HG02840 (cell line): ENCODE data around the gene CUL9.

Experiments
- ATAC-seq: cut with Tn5 transposase; IDR thresholded peaks from one replicate; pipeline ENCODE4 v1.9.1; 2021; ENCODE audit warnings: mild to moderate bottlenecking, moderate library complexity, moderate number of reproducible peaks; ENCODE audit not compliant: unreplicated experiment, low FRiP score

CUL9 gene

GRCh38 chr6:43192911-43193310 is 10.9 kb downstream of the CUL9 start:
- no peak for ATAC-seq

- no peak for ATAC-seq
These were observed 11.9 kb downstream of the CUL9 start for GRCh38 chr6:43193929-43194328.

GRCh38 chr6:43196337-43196736 is 14.3 kb downstream of the CUL9 start:
- no peak for ATAC-seq

DNA sequence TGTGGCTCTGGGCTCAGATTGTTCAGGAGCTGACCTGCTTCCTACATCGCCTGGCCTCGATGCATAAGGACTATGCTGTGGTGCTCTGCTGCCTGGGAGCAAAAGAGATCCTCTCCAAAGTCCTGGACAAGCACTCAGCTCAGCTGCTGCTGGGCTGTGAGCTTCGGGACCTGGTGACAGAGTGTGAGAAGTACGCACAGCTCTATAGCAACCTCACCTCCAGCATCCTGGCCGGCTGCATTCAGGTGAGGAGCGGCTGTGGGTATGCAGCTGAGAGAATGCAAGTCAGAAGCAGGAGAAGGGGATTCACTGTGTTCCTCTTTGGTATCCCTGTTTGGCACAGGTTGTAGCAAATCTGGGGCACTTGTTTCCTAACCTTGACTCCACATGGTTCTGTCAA is 17.9 kb downstream of the CUL9 start:
- ATAC-seq, result no peak

- no peak for ATAC-seq
These were observed 18.5 kb downstream of the CUL9 start for GRCh38 chr6:43200541-43200940.

DNA sequence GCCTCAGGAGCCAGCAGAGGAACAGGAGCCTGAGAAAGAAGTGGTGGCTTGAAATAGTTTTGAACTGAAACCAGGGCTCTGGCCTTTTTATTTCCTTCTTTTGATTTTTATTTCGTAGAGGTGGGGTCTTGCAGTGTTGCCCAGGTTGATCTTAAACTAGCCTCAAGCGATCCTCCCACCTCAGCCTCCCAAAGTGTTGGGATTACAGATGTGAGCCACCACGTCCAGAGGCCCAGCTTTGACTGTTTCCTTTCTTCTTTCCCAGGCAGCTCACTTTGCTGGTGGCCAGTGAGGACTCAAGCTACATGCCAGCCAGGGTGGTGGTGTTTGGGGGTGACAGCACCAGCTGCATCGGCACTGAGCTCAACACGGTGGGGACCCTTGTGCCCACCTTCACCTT is 20.5 kb downstream of the CUL9 start:
- ATAC-seq, result no peak

- no peak for ATAC-seq
These were observed 21.2 kb downstream of the CUL9 start for GRCh38 chr6:43203029-43203717.

DNA sequence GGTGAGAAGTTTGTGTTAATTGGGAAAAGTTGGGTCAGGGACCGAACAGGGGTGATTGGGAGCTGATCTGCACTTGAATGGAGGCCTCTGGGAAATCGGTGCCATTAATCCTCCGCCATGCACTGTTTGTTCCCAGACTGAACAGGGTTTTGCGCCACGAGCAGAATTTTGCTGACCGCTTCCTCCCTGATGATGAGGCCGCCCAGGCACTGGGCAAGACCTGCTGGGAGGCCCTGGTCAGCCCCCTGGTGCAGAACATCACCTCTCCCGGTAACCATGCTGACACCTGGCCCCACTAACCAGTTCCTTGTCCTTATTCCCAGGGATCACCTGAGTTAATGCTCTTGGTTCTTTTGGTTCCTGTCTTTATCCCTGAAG is 21.7 kb downstream of the CUL9 start:
- ATAC-seq, result no peak

GRCh38 chr6:43204271-43205105 is 22.5 kb downstream of the CUL9 start:
- no peak for ATAC-seq

- no peak for ATAC-seq
These were observed 23.9 kb downstream of the CUL9 start for GRCh38 chr6:43205849-43206248.

- no peak for ATAC-seq
These were observed 25.3 kb downstream of the CUL9 start for GRCh38 chr6:43207286-43207685.

- ATAC-seq, result no peak
These were observed 30.0 kb downstream of the CUL9 start for GRCh38 chr6:43211955-43212354.

GRCh38 chr6:43213431-43213830 is 31.4 kb downstream of the CUL9 start:
- no peak for ATAC-seq

- no peak for ATAC-seq
These were observed 33.1 kb downstream of the CUL9 start for GRCh38 chr6:43215066-43215465.

GRCh38 chr6:43216200-43216599 is 34.2 kb downstream of the CUL9 start:
- no peak for ATAC-seq

DNA sequence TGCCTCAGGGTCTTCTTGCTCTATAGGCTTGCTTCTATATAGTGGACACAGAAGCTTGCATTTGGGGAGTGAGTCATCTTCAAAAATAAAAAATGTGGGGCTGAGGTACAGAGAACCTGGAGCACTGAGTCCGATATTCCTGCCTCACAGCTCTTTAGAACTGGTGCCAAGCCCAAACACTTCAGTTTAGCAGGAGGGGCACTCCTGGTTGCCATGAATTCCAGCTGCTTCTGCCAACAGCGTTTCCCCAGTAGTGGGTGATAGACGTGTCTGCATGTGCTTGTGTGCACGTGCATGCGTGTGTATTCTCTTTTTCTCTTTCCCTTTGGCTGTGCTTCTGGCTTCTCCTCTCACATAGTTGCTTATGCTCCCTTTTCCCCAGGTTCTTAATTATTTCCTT is 35.4 kb downstream of the CUL9 start:
- ATAC-seq, result no peak

- no peak for ATAC-seq
These were observed 37.1 kb downstream of the CUL9 start for GRCh38 chr6:43219119-43219518.

DNA sequence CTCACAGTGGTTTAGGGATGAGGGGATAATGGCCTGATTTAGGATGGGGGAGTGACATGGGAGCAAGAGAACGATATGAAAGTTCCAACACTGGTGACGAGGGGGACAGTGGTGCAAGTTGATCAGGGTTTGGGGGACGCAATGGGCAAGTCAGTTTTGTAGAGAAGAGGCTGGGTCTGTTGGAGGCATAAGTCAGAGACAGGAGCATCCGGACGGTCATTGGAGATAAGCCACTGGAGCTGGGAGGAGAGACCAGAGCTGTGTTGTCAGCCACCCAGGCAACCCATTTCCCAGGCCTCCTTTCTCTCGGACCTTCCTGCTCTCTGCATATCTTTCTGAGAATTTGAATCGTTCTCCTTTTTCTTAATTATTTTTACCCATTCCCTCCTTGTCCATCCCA is 37.8 kb downstream of the CUL9 start:
- ATAC-seq, result no peak

DNA sequence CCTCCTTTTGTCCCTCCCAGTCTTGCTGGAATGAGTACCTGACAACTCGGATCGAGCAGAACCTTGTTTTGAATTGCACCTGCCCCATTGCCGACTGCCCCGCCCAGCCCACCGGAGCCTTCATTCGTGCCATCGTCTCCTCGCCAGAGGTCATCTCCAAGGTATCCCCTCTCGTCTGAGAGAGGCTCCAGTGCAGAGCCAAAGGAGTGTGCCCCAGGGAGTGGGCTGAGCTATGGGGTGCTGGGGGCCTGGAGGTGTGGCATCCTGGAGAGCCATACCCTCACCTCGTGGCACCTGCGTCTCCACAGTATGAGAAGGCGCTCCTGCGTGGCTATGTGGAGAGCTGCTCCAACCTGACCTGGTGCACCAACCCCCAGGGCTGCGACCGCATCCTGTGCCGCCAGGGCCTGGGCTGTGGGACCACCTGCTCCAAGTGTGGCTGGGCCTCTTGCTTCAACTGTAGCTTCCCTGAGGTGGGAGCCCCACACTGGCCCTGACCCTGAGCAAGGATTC is 38.5 kb downstream of the CUL9 start:
- no peak for ATAC-seq

DNA sequence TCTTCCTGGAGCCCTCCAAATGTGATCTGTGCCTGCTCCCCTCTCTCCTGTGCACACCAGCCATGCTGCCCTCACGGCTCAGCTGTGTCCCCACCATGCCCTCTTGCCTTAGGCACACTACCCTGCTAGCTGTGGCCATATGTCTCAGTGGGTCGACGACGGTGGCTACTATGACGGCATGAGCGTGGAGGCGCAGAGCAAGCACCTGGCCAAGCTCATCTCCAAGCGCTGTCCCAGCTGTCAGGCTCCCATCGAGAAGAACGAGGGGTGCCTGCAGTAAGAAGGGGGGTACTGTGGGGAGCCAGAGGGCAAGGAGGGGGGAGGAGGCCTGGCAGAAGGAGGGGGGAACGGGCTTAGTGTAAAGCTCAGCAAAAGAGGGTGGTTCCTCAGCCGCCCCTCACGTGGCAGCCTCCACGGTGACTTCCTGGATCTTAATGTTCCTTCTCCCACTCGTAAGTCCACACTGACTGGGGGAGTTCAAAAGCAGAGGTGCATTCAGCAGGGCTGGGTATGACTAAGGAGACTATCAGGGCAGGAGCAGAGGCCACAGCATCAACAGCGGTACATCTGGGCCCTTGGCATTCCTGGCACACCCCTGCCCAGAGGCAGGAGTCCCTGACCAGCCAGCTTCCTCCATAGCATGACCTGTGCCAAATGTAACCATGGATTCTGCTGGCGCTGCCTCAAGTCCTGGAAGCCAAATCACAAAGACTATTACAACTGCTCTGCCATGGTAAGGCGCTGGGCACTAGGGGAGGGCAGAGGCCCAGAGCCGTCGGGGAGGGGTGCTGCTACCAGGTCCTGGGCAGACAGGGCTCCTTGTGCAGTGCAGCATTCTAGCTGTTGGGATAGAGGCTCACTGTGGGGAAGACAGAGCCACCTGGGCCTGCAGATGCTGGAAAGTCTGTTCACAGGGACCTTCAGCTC is 39.3 kb downstream of the CUL9 start:
- ATAC-seq, result no peak
